Renal cortex interstitium (tissue), 11 donors: ENCODE data around the gene MTERF4. TPM values are rescaled to one million over a fixed set of nuclear protein-coding genes. Genes with fewer than 3 reads are reported as not detected.
A peak's percentile ranks its signal among the peaks of the same experiment; 100 is the strongest.

ENCODE experiments used
- DNase-seq, 11 donors: peaks; one replicate each; pipeline ENCODE4 v3.0.0-alpha.2; 2013; ENCODE audit warnings: low read depth in 9 of 11, low spot score in 4 of 11; ENCODE audit errors: extremely low read depth in 1 of 11
- polyA plus RNA-seq, 3 donors: library from polyadenylated mRNA; unstranded; fragments of 120-200 nt; gene quantifications; one replicate each; pipeline ENCODE4 v1.2.1, GENCODE V29; 2013; ENCODE audit not compliant: insufficient read length in 3 of 3

MTERF4 gene
- polyA plus RNA-seq, 3 donors, result 68.5 to 78.4 (median 69.5) TPM

GRCh38 chr2:241138471-241138870 lies 36.4 kb upstream of the MTERF4 start:
- DNase-seq, result no peak

GRCh38 chr2:241137276-241138190 lies 35.4 kb upstream of the MTERF4 start:
- DNase-seq, result no peak

- no peak for DNase-seq
Measured at GRCh38 chr2:241136661-241137260, 34.7 kb upstream of the MTERF4 start.

- DNase-seq, result no peak
Measured at GRCh38 chr2:241136191-241136590, 34.1 kb upstream of the MTERF4 start.

- DNase-seq, result peak in 1 of 11 donors; percentile 25
Measured at GRCh38 chr2:241135737-241136136, 33.6 kb upstream of the MTERF4 start.

GRCh38 chr2:241134711-241135110 lies 32.6 kb upstream of the MTERF4 start:
- no peak for DNase-seq

- DNase-seq, result no peak
Measured at GRCh38 chr2:241133436-241133820, 31.3 kb upstream of the MTERF4 start.

GRCh38 chr2:241132538-241133435 lies 30.7 kb upstream of the MTERF4 start:
- no peak for DNase-seq

- no peak for DNase-seq
Measured at GRCh38 chr2:241131531-241131930, 29.4 kb upstream of the MTERF4 start.

- DNase-seq, result no peak
Measured at GRCh38 chr2:241130316-241130715, 28.2 kb upstream of the MTERF4 start.

GRCh38 chr2:241129086-241129871 lies 27.2 kb upstream of the MTERF4 start:
- DNase-seq, result no peak

- DNase-seq, result no peak
Measured at GRCh38 chr2:241128266-241128665, 26.2 kb upstream of the MTERF4 start.

- DNase-seq, result no peak
Measured at GRCh38 chr2:241126771-241127202, 24.7 kb upstream of the MTERF4 start.

GRCh38 chr2:241126201-241126611 lies 24.1 kb upstream of the MTERF4 start:
- DNase-seq, result no peak

GRCh38 chr2:241125626-241126025 lies 23.5 kb upstream of the MTERF4 start:
- no peak for DNase-seq

- no peak for DNase-seq
Measured at GRCh38 chr2:241123816-241124536, 21.9 kb upstream of the MTERF4 start.

GRCh38 chr2:241122376-241123002 lies 20.4 kb upstream of the MTERF4 start:
- DNase-seq, result no peak

GRCh38 chr2:241121008-241121407 lies 18.9 kb upstream of the MTERF4 start:
- no peak for DNase-seq
